Fibroblast of the aortic adventitia (primary cell): ENCODE data around the gene CIITA. TPM values are rescaled to one million over a fixed set of nuclear protein-coding genes. Genes with fewer than 3 reads are reported as not detected.
"Not testable (repeated sequence)": the region's sequence is repeated elsewhere in the genome, so short reads cannot be mapped to it uniquely, and the experiment has no call there.

Experiments used
- DNase-seq: peaks from one replicate; pipeline ENCODE4 v3.0.0-alpha.2; 2010; ENCODE audit warnings: low read depth
- H3K4me3 ChIP-seq: 2 replicates; pipeline ENCODE4 v1.5.1; 2011; ENCODE audit warnings: low read depth, mild to moderate bottlenecking, control low read depth, low read length, moderate library complexity
- total RNA-seq: library from RNA; depleted of rRNA; stranded (reverse); fragments of >200 nt; gene quantifications from 2 replicates; pipeline ENCODE4 v1.2.3, GENCODE V29; 2012; ENCODE audit warnings: low replicate concordance
- TF ChIP-seq, protein P1 (sequence below): IDR thresholded peaks from 2 replicates; pipeline ENCODE4 v1.5.1; 2011; ENCODE audit warnings: mild to moderate bottlenecking, low read length, control low read depth, inconsistent platforms; ENCODE audit not compliant: insufficient read depth

CIITA gene
- total RNA-seq, 1 donor: 1.3 TPM

DNA sequence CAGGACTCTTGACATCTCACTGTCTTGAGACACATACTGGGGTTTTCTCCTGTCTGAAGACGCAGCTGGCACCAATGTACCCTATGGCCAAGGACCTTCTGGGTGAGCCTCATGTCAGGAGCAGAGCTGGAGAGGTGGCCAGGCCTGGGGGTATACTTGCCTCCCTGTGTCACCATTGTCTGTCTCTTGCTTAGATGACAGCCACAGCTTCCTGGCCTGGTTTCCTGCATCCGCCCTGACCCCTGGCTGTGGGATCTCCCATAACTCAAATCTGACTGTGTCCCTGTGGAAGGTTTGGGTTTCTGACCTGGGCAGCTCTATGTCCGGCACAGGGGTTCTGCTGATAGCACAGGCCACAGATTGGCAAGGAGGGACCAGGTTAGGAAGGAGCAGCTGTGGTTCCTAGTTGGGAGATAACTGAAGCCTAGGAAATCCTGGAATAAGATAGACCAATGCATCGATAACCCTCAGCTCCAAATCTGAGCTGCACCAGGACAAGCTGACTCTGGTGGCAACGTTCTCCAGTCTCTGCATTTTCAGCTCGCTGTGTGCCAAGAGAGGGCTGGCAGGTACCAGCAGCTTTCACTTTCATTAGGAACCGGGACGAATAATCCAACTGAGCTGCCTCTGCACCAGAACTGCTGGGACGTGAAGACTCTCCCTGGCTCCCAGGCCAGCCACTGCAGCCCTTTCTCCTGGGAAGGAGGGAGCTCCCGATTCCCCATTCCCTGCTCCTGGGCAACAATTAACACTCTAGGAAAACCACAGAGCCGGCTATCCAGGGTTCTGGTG, 60.3 kb downstream of the CIITA start:
- peak overlapping the region; percentile 38 for H3K4me3 ChIP-seq
- no peak for DNase-seq
- TF ChIP-seq, protein P1, sequence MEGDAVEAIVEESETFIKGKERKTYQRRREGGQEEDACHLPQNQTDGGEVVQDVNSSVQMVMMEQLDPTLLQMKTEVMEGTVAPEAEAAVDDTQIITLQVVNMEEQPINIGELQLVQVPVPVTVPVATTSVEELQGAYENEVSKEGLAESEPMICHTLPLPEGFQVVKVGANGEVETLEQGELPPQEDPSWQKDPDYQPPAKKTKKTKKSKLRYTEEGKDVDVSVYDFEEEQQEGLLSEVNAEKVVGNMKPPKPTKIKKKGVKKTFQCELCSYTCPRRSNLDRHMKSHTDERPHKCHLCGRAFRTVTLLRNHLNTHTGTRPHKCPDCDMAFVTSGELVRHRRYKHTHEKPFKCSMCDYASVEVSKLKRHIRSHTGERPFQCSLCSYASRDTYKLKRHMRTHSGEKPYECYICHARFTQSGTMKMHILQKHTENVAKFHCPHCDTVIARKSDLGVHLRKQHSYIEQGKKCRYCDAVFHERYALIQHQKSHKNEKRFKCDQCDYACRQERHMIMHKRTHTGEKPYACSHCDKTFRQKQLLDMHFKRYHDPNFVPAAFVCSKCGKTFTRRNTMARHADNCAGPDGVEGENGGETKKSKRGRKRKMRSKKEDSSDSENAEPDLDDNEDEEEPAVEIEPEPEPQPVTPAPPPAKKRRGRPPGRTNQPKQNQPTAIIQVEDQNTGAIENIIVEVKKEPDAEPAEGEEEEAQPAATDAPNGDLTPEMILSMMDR: no peak

DNA sequence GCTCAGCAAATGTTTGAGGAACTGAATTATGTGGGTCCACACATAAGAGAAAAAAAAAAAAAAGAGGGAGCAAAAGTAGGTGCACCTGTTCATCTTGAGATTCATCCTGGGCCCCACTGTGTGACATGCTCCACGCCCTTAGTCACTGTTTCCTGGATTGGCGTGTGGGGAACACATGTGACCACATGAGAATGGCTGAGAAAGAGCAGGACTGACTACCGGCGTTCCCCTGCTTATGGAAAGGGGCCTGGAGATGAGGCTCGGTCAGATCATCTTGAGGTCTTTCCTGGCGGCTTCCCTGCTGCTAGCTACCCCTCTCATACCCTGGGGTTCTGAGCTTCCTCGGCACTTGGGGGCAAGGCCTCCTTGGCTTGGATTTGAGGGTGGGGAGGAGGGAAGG, 61.3 kb downstream of the CIITA start:
- no peak for DNase-seq
- TF ChIP-seq, protein P1: no peak
- H3K4me3 ChIP-seq: no peak overlapping the region

DNA sequence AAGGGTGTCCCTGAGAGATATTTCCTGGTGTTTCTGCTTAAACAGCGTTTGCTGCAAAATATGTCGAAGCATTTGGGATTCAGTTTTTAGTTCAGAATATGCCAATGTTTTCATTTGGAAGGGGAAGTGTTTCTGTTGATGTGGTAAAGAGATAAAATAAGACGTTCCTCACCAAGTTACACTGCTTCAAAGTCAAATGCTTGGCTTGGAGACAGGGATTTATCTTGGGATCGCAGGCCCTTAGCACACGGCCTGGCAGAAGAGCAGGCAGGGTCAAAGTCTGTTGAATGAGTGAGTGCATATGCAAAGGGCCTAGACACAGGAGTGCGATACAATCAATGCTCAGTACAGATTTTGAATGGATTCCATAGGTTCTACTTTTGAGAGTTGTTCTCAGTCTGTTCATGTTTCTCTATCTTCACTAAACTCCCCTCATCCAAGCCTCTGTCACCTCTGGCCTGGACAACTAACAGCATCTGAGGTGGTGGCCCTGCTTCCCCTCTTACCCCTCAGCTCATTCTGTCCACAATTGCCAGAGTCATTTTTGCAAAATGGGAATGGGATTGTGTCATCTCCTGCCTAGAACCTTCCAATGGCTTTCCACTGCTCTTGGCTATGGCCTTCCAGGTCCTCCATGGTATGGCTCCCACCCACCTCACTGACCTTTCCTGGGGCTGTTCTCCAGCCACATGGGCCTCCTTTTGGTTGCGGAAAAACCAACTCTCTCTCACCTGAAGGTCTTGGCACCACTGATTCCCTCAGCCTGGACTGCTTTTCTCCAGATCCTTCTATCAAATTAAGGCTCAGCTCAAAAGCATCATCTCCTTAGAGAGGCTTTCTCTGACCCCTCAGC, 62.0 kb downstream of the CIITA start:
- H3K4me3 ChIP-seq: peak overlapping the region; percentile 85
- TF ChIP-seq, protein P1: no peak

DNA sequence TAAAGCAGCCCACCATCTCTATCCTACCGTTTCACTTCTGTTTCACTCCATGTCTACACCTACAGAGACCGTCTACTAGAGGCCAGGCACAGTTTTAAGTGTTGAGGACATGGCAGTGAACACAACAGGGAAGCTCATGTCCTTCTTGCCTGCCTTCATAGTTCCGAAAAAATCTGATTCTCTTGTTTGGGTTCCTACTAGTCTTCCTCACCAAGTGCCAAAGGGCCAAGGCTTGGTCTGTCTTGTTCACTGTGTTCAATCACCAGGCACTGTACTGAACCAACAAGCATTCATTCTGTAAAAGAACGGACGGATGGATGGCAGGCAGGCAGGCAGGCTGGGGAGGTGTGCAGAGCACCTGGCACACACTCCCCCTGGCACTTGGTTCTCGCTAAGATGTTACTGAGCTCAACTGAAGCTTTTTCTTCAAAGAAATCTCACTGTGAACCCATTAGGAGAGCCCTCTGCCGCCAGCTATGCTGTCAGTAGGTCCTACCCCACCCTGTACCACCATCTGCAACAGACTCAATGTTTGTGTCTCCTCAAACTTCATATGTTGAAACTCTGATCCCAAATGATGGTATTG, 62.7 kb downstream of the CIITA start:
- TF ChIP-seq, protein P1: no peak
- H3K4me3 ChIP-seq: peak overlapping the region; percentile 85
- no peak for DNase-seq

More for the DNA sequence above, 62.0 kb downstream of the CIITA start:
- DNase-seq: no peak

DNA sequence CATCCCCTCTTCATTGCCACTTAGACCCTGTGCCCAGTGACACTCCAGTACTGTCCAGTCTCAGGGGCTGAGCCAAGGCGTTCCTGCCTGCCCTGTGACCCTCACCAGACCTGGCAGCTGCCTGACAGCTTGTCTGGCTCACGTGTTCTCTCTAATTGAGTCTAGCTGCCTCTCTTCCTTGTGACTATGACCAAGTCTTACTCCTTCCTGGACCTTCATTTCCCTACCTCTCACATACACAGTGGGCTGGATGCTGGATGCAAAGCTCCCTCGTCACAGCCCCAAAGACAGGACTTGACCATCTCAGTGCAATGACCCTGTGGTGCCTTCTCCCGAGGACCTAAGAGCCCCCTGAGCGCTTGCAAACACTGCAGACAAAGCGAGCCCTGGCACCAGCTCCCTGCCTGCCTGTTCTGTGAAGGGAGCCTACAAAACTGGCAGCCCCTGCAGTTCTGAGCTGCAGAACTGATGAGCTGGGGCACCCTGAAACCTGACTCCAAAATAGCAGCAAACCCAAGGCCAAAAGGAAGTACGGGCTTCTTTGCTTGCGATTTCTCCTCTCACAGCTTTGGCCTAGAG, 63.6 kb downstream of the CIITA start:
- TF ChIP-seq, protein P1: no peak
- DNase-seq: no peak
- peak overlapping the region; percentile 85 for H3K4me3 ChIP-seq

DNA sequence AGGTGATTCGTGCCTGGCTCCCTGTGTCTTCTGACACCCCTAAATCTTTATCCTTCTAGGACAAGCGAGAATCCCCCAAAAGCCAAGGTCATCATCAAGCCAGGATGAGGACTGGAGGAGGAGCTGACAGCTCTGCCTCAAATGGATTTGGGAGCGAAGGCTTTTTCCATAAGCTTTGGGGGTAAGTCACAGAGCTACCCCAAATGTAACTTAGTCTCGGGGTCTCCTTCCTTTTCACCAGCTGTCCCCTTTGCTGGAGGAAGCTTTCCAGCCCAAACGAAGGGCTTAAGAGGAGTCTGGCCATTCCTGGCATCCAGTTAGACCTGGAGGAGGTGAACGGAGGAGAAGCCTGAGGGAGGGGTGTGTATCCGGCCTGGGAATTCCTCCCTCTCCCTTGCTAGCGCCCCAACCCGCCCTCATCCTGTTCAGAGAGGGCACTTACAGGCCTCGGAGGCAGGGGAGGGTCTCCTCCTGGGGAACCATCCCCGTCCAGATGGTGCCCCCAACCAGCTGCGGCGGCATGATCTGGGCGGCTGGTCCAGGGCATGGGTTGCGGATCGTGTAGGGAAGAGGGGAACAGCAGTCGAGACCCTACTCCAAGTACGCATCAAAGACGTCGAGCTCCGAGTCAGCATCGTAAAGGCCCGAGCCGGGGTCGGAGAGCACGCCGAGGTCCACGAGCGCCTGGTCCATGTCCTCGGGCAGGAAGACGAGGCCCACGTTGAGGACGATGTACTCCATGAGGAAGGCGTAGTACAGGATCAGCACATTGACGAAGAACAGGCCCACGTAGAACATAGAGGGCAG, 64.3 kb downstream of the CIITA start:
- peak overlapping the region; percentile 85 for H3K4me3 ChIP-seq
- TF ChIP-seq, protein P1: no peak
- no peak for DNase-seq

DNA sequence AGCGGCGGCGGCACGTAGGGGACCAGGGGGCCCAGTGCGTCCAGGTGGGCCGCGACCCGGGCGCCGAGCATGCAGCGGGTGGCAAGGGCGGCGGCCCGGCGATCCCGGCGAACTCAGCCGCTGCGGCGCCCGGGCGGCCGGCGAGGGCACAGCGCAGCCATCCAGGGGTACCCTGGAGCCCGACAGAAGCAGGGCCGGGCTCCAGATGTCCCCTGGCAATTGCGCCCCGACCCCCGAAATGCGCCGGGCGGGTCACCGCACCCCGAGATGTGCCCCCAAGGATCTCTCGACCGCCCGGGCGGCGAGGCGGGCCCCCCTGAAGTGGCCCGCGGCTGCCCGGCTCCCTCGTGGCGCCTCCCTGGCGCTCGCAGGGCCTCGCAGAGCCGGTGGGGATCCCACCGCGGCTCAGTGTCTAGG, 64.9 kb downstream of the CIITA start:
- H3K4me3 ChIP-seq: peak overlapping the region; percentile 85
- DNase-seq: not testable (repeated sequence)
